Measurements from ENCODE around the gene SRGAP3. TPM values are rescaled to one million over a fixed set of nuclear protein-coding genes. Genes with fewer than 3 reads are reported as not detected.

Gene SRGAP3
- total RNA-seq, 1 donor from 2014 or later = 10.3 TPM

GRCh38 chr3:9107738-9108137, 141.7 kb downstream of the SRGAP3 start:
- Histone ChIP-seq H3K9me3 (replicated peaks) (no peaks in the 10 kb centered on the region), H3K36me3 (no peaks in the 10 kb centered on the region), H3K4me1 (peaks cover 14% of the 10 kb centered on the region), H3K27me3 (ENCODE audit: low read depth) (no peaks in the 10 kb centered on the region), H3K4me3 (no peak overlapping the region), H3K27ac (replicated peaks) (no peak overlapping the region)
- TF ChIP-seq, protein P1, sequence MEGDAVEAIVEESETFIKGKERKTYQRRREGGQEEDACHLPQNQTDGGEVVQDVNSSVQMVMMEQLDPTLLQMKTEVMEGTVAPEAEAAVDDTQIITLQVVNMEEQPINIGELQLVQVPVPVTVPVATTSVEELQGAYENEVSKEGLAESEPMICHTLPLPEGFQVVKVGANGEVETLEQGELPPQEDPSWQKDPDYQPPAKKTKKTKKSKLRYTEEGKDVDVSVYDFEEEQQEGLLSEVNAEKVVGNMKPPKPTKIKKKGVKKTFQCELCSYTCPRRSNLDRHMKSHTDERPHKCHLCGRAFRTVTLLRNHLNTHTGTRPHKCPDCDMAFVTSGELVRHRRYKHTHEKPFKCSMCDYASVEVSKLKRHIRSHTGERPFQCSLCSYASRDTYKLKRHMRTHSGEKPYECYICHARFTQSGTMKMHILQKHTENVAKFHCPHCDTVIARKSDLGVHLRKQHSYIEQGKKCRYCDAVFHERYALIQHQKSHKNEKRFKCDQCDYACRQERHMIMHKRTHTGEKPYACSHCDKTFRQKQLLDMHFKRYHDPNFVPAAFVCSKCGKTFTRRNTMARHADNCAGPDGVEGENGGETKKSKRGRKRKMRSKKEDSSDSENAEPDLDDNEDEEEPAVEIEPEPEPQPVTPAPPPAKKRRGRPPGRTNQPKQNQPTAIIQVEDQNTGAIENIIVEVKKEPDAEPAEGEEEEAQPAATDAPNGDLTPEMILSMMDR (IDR thresholded peaks at IDR 0.05; ENCODE audit: borderline replicate concordance) = no peak
- no peak for DNase-seq
- intact Hi-C loops (cut with micrococcal nuclease) = no loop called here

DNA sequence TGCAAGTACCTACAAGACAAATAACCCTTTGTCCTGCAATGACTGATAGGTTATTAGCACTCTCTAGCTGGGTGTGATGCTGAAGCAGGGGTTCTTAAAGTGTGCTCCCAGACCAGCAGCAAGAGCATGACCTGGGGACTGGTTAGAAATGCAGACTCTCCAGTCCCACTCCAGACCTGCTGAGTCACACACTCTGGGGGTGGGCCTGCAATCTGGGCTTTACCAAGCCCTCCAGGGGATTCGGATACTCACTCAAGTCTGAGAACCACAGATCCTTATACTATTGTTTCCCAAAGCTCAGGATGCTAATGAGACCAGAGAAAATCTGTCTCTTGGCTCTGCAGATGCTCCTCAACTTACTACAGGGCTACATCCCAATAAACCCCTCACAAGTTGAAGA, 144.0 kb downstream of the SRGAP3 start:
- Histone ChIP-seq H3K27ac (replicated peaks) (no peak overlapping the region), H3K36me3 (no peaks in the 10 kb centered on the region), H3K4me3 (no peak overlapping the region), H3K9me3 (replicated peaks) (no peaks in the 10 kb centered on the region), H3K4me1 (no peaks in the 10 kb centered on the region), H3K27me3 (ENCODE audit: low read depth) (no peaks in the 10 kb centered on the region)
- DNase-seq = no peak
- intact Hi-C loops (cut with micrococcal nuclease) = no loop called here
- TF ChIP-seq, protein P1 (IDR thresholded peaks at IDR 0.05; ENCODE audit: borderline replicate concordance) = no peak

DNA sequence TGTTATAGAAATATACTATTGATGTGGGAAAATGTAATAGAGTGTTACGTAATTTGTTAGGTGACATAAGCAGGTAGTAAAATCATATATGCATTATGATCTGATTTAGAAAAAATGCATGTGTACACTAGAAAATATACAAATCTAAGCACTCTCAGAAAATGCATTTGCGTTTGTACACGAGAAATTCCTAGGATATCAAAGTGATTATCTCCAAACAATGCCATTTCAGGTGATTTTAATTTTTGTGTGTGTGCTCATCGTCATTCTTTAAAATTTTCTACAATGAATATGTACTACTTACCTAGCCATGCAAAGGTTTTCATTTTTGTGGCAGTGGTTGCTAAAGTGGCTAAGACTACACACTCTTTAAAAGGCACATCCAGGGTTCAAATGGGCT, 145.3 kb downstream of the SRGAP3 start:
- Histone ChIP-seq H3K4me3 (no peak overlapping the region), H3K4me1 (no peaks in the 10 kb centered on the region), H3K9me3 (replicated peaks) (no peaks in the 10 kb centered on the region), H3K27me3 (ENCODE audit: low read depth) (no peaks in the 10 kb centered on the region), H3K36me3 (no peaks in the 10 kb centered on the region), H3K27ac (replicated peaks) (no peak overlapping the region)
- no peak for DNase-seq
- TF ChIP-seq, protein P1 (IDR thresholded peaks at IDR 0.05; ENCODE audit: borderline replicate concordance) = no peak
- intact Hi-C loops (cut with micrococcal nuclease) = no loop called here

DNA sequence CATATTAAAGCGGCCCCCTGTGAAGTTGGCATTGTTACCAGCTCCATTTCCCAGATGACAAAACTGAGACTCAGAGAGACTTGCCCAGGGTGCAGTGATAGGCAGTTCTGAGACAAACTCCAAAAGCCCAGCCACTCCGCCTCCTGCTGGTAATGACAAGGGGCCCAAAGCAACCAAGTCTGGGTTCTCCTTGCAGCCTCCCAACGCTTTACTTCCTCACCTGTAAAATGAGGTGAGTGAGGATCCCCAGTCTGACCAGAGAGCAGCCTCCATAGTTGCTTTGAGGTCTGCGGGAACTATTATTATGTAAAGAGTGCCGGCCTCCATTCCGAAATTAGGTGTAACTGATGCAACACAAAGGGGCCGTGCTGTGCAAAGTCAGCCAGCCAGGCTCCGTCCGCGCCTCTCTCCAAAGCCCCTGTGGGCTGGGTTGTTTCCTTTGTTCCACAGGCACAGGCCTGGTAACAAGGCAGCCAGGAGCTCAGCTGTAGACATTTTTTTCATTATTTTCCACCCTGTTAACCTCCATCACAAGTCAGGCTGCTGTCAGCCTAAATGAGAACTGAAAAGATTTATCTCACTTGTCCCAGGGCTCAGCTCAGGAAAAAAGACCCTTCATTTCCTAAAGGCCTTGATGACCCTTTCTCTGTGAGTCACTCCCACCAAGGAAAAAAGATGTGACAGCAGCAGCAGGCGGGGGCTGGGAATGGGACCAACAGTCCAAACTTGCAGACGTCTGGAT, 147.0 kb downstream of the SRGAP3 start:
- H3K4me3 ChIP-seq = no peak overlapping the region
- no peaks in the 10 kb centered on the region for H3K4me1 ChIP-seq
- H3K27ac ChIP-seq (replicated peaks) = no peak overlapping the region
- no peaks in the 10 kb centered on the region for H3K36me3 ChIP-seq
- TF ChIP-seq, protein P1 (IDR thresholded peaks at IDR 0.05; ENCODE audit: borderline replicate concordance) = no peak
- DNase-seq = no peak
- no peaks in the 10 kb centered on the region for H3K27me3 ChIP-seq (ENCODE audit: low read depth)
- no peaks in the 10 kb centered on the region for H3K9me3 ChIP-seq (replicated peaks)
- intact Hi-C loops (cut with micrococcal nuclease) = no loop called here

DNA sequence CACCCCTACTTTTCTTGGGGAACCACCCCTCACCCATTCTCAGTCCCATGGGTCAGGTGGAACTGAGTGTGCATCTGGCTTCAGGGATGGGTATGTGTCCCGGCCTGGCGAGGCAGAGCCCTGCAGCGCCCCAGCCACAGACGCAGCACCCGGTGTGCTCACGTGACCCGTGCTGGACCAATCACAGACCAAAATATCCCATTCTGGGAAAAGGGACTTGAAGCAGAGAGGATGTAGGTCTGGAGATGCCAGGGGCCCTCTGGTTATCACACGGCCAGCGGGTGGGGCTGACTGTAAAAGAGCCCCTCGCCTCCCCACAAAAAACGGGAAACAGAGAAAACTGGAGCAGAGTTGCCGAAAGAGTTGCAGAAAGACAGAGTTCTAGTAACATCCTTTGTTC, 148.2 kb downstream of the SRGAP3 start:
- no peaks in the 10 kb centered on the region for H3K36me3 ChIP-seq
- no peaks in the 10 kb centered on the region for H3K4me1 ChIP-seq
- H3K9me3 ChIP-seq (replicated peaks) = no peaks in the 10 kb centered on the region
- TF ChIP-seq, protein P1 (IDR thresholded peaks at IDR 0.05; ENCODE audit: borderline replicate concordance) = no peak
- no peak overlapping the region for H3K4me3 ChIP-seq
- H3K27me3 ChIP-seq (ENCODE audit: low read depth) = no peaks in the 10 kb centered on the region
- H3K27ac ChIP-seq (replicated peaks) = no peak overlapping the region
- intact Hi-C loops (cut with micrococcal nuclease) = no loop called here
- DNase-seq = no peak

Data from left ventricle myocardium inferior (tissue), 1 donor.